Activated CD4-positive, CD25-positive, alpha-beta regulatory T cell treated with anti-CD3 and anti-CD28 coated beads, Interleukin-2, amount 50 U/mL, for 24 hours (primary cell): ENCODE results near the gene FRAT1.
A peak's percentile ranks its signal among the peaks of the same experiment; 100 is the strongest.
"Not testable (repeated sequence)": the region's sequence is repeated elsewhere in the genome, so short reads cannot be mapped to it uniquely, and the experiment has no call there.

ENCODE experiments used
- ATAC-seq, 2 donors: fragments of 150-1000 bp; cut with Tn5 transposase; one replicate each; pipeline ENCODE4 v1.10.0; 2021; ENCODE audit warnings: mild to moderate bottlenecking in 1 of 2, moderate library complexity in 1 of 2

Gene FRAT1, protein sequence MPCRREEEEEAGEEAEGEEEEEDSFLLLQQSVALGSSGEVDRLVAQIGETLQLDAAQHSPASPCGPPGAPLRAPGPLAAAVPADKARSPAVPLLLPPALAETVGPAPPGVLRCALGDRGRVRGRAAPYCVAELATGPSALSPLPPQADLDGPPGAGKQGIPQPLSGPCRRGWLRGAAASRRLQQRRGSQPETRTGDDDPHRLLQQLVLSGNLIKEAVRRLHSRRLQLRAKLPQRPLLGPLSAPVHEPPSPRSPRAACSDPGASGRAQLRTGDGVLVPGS

DNA sequence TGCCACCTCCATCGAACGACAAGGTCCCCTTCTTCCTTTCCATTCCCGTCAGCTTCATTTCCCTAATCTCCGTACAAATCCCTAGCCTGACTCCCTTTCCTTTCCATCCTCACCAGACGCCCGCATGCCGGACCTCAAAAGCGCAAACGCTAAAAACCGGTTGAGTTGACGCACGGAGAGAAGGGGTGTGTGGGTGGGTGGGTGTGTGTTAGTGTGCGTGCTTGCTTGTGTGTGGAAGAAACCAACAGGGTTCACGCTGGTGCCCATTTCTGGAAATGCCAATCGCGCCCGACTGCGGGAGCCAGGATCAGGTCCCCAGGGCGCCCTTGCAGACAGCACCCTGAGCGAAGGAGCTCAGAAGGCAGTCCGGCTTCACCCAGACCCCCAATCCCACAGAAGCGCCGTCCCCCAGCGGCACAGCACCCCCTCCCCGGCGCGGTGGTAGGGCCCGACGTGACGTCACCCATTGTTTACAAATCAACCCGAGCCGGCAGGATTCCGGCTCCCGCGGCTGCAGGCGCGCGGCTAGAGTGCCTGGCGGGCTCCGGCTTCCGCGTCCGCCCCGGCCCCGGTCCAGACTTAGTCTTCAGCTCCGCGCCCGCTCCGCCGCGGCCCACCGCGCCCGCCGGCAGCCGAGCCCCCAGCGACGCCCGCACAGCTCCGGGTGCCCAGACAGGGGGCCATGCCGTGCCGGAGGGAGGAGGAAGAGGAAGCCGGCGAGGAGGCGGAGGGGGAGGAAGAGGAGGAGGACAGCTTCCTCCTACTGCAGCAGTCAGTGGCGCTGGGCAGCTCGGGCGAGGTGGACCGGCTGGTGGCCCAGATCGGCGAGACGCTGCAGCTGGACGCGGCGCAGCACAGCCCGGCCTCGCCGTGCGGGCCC, at the start of gene FRAT1:
Gene FRAT1, plus strand, starts transcription at position 500 of the 880 bp plus-strand sequence. Its CDS starts 183 bp downstream, at position 683.
- ATAC-seq: peak; percentile 67 to 69

DNA sequence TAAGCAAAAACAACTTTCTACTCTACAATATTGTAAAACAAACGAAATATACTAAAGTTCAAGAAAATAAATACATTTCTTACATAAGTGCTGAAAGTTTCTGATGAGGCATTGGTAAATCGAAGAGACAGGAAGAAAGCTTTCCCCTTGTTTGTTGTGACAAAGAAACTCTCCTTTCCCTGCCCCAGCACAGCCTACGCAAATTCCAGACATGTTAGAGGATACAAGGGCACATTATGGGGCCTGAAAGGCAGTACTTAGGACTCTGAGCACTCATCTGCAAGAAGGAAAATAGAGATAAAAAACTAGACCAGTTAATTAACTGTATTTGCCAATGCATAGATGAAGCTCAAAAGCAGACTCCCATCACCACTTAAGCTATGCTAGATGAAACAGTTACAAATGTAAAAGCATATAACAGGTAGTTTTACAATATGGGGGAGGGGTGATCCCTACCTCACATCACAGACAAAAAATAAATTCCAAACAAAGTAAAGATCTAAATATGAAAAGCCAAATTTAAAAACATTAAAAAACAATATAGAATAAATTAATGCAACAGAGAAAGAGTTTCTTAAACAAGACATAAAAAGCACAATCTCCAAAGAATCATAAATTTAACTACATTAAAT, 48.4 kb upstream of the FRAT1 start:
- ATAC-seq: no peak

DNA sequence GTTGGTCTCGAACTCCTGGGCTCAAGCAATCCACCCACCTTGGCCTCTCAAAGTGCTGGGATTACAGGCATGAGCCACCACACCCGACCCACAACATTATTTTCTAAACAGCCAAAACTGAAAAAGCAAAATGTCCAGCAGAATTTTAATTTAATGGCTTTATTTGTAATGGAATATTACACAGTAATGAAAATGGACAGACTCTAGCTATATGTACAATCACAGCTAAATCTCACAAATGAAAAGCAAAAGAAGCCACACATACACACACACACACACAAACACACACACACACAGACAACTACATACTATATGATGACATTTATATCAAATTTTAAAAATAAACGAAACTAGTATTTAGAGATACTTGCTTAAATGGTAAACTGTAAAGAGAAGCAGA, 45.4 kb upstream of the FRAT1 start:
- no peak for ATAC-seq

DNA sequence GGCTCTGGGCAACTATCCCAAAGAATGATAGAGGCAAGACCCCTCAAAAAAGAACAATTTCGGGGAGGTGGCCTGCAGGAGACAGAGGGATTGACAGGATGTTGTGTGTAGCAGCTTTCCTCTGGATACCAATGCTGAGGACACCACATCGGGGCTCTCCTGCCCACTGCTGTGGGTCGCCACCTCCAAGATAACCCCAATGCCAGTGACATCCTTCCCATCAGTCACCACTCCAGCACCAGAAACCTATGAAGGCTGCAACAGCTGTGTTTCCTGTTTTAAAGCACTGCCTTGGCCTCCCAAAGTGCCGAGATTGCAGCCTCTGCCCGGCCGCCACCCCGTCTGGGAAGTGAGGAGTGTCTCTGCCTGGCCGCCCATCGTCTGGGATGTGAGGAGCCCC, 44.2 kb upstream of the FRAT1 start:
- no peak for ATAC-seq

DNA sequence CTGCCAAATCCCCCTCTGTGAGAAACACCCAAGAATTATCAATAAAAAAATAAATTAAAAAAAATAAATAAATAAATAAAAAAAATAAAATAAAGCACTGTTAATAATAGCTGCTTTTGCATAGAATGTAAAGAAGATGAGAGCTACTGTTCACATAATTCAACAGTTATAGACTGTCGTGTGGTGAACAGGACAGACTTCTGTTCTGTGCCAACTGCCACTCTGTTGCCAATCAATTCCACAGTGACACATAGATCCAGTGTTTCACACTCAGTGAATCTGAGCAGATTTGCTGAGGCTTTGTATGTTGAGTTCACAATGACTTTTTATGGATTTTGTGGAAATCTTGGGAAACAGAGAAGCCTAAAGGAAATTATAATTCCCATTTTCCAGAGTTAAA, 41.5 kb upstream of the FRAT1 start:
- no peak for ATAC-seq

DNA sequence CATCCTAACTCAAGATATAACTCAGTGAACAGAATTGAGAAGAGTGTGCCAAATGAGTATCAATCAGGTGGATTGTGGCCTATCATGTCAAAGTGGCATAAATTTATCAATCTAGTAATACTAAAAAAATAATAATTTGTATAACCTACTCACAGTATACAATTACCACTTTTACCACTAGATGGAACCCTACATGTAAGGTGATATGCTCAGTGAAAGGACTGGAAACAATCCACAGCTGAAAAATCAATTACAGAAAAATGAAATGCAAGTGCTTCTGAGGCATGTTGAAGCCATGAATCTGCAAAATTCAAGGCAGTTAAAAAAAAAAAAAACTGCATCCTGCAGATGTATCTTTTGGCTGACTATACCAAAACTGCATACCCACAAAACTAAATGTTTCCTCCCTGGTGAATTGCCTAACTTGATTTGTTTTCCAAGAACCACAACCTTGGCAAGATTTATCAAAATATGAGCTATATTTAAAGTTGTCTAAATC, 40.5 kb upstream of the FRAT1 start:
- ATAC-seq: peak in 1 of 2 donors; percentile 66

DNA sequence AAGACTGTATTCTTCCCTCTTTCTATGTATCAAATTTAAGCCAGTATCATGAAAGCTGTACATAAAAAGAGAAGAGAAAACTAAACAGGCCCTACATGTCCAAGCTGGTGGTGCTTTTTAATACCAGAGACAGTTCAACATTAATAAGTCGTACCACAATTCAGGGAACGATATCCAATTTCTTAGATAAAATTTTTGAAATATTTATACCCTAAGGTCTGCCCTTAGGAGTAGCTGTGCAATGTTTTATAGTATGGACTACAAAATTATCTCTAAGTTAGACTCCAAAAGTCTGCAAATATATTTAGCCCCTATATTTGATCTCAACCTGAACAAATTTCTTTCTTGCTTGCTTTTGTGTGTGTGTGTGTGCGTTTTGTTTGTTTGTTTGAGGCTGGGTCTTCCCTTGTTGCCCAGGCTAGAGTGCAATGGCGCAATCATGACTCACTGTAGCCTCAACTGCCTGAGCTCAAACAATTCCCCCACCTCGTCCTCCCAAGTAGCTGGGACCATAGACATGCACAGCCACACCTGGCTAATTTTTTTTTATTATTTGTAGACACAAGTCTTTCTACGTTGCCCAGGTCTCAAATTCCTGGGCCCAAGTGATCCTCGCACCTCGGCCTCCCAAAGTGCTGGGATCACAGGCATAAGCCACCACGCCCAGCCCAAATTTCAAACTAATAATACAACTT, 39.8 kb upstream of the FRAT1 start:
- ATAC-seq: no peak

DNA sequence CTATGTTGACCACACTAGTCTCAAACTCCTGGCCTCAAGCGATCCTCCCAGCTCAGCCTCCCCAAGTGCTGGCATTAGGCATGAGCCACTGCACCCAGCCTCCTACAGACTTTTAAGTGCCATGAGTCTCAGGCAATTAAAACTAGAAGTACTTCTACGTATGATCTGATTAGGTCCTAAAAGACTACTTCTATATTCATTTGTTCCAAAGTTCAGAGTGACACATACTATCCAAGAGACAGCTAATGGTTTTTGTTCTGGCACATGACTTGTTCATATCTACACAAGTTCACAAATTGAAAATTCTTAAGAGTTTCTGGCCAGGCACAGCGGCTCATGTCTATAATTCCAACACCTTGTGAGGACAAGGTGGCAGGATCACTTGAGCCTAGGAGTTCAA, 38.3 kb upstream of the FRAT1 start:
- ATAC-seq: peak; percentile 56 to 86

DNA sequence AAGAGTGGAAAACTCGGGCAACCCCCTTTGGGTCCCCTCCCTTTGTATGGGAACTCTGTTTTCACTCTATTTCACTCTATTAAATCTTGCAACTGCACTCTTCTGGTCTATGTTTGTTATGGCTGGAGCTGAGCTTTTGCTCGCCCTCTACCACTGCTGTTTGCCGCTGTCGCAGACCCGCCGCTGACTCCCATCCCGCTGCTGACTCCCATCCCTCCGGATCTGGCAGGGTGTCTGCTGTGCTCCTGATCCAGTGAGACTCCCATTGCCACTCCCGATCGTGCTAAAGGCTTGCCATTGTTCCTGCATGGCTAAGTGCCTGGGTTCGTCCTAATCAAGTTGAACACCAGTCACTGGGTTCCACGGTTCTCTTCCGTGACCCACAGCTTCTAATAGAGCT, 29.0 kb upstream of the FRAT1 start:
- not testable (repeated sequence) for ATAC-seq

DNA sequence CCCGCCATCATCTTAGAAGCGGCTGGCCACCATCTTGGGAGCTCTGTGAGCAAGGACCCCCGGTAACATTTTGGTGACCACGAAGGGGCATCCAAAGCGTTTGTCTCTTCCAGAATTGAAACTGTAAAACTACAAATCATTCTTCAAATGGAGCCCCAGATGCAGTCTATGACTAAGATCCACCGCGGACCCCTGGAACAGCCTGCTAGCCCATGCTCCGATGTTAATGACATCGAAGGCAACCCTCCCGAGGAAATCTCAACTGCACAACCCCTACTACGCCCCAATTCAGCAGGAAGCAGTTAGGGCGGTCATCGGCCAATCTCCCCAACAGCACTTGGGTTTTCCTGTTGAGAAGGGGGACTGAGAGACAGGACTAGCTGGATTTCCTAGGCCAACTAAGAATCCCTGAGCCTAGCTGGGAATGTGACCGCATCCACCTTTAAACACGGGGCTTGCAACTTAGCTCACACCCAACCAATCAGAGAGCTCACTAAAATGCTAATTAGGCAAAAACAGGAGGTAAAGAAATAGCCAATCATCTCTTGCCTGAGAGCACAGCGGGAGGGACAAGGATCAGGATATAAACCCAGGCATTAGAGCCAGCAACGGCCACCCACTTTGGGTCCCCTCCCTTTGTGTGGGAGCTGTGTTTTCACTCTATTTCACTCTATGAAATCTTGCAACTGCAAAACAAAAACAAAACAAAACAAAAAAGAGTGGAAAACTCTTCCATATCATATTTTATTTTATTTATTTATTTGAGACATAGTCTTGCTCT, 28.3 kb upstream of the FRAT1 start:
- ATAC-seq: not testable (repeated sequence)

DNA sequence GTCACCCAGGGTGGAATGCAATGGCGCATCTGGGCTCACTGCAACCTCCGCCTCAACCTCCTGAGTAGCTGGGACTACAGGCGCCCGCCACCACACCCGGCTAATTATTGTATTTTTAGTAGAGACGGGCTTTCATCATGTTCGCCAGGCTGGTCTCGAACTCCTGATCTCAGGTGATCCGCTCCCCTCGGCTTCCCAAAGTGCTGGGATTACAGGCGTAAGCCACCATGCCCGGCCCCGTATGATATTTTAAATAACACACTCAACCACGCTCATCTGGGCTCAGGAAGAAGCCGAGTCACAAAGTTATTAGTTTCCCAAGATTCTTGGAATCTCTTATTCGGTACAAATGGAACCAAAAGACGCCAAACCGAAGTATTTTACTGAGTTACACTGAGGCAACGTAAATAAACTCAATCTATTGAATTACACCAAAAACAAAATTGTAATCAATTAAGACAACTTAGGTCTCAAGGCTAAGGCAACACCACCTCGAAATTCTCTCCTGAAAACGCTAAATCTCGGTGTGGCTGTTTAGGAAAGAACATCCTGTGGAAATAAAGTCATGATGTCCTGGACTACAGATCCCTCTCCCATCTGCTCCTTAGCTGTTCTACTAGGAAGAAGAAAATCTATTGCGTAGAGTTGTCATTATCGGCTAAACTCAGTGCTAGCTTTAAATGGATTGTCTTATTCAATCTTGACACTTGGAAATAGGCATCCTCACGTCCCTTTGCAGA, 27.5 kb upstream of the FRAT1 start:
- ATAC-seq: no peak

DNA sequence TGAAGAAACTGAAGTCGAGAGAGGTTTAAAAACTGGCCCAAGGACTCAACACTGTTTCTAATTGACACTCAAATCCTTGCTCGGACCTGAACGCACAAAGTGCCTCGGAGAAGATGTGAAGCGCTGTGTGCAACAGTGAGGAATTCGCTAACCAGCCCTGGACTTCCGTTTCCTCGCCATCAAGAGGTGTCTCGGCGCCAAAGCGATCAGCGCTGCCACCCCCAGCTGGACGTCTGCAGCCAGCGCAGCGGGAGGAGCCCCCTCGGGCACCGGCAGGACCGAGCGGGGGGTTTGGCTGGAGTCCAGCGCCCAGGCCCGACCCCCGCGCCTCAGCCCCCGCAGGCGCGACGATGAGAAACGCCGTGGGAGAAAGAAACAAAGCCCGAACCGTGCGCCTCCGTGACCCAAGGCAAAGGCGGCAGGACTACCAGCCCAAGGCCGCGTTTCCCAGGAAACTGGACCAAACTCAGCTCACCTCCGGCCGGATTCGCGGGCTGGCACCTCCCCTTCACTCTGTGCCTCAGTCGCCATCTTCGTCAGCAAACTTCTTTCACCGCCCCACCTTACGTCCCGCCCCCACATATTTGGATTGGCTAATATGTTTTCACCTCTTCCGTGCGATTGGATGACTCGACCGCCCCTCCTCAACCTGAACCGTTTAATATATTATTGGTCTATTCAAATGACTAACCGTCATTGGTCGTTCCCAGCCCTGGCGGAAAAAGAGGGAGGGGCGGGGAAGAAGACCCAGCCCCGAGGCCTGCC, 26.8 kb upstream of the FRAT1 start, which contains the start of gene ARHGAP19:
Gene ARHGAP19, minus strand, starts transcription at position 541 of the 765 bp plus-strand sequence. Its CDS starts 10 bp downstream, at position 531.
- peak; percentile 99 for ATAC-seq

DNA sequence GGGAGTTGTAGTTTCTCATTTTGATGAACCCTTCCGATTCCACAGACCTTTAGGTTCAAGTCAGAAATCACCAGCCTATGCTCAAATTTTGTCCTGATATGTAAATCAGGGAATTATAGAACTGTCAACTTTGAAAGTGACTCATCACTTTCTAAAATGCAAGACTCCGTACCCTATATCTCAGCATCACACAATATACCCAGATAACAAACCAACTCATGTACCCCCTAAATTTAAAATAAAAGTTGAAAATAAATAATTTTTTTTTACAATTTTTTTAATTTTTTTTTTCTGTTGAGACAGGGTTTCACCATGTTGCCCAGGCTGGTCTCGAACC, 26.2 kb upstream of the FRAT1 start:
- ATAC-seq: no peak

DNA sequence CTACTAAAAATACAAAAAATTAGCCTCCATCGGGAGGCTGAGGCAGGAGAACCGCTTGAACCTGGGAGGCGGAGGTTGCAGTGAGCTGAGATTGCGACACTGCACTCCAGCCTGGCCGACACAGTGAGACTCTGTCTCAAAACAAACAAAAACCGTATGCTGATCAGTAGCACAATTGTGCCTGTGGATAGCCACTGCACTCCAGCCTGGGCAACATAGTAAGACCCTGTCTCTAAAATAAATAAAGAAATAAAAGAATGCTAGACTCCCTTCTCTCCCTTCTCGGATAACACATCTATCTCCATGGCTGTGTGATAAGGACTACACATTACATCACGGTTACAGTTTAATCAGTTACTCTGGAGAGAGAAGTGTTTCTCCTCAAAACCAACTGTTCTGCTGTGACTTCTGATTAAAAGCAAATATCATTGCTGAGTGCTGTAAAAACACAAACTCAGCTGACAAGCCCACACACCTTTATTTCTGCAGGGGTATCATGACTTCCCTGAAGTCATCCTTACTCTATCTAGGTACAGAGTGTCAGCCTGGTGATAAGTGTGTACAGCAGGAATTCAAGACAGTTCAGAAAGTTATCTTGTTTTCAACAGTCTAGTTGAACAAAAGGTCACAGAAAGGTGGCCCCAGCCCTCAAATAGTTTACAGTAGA, 21.4 kb upstream of the FRAT1 start:
- ATAC-seq: no peak

DNA sequence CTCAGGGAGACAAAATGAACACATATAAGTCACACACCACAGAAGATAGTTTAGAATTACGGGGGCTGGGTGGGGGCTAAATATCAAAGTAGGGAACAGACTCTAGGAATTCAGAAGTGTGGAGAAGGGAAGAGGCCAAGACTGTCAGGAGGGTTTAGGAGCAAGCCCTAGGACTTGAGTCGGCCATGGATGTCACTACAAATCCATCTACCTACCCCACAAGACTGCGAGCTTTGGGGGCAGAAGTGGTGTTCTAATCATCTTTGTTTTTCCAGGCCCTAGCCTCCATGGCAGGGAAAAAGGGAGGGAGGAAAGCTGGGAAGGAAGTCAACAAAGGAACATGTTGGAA, 20.9 kb upstream of the FRAT1 start:
- ATAC-seq: no peak

DNA sequence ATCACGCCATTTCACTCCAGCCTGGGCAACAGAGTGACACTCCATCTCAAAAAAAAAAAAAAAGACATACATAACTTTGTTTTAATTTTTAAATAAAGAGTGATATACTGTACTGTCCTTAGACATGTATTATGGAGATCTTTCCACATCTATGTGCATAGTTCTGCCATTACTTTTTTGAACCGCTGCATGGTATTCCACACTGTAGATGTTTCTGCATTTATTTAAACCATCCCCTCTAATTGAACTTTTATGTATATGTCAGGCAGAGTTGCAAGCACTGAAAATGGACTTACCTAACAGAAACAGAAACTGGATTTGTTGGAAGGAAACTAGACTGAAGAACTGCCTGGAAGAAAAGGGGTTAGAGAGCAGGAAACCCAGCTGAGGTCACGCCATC, 18.1 kb upstream of the FRAT1 start:
- ATAC-seq: no peak

DNA sequence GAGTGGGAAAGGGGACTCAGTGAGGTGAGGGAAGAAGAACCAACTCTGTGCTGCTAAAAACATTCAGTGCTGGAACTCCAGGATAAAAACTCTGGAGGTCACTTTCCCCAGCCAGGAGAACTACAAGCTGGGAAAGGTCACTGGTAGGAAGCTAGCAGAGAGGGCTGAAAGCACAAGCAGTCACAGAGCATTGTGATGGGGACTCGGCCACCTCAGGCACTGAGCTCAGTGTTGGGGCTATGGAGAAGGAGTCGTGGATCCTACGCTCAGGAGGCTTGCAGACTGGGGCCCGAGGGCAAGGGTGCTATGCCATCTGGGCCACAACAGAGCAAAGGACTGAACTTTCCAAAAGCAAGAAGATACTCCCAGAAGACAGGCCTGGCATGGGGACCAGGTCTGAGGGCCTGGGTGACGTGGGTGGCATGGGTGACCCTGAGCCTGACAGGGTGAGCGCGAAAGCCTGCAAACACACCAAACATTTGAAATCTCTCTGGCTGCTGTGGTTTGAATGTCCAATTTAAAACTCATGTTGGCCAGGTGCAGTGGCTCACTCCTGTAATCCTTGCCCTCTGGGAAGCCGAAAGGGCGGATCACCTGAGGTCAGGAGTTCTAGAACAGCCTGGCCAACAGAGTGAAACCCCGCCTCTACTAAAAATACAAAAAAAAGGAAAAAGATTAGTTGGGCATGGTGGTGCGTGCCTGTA, 16.8 kb upstream of the FRAT1 start:
- ATAC-seq: no peak

DNA sequence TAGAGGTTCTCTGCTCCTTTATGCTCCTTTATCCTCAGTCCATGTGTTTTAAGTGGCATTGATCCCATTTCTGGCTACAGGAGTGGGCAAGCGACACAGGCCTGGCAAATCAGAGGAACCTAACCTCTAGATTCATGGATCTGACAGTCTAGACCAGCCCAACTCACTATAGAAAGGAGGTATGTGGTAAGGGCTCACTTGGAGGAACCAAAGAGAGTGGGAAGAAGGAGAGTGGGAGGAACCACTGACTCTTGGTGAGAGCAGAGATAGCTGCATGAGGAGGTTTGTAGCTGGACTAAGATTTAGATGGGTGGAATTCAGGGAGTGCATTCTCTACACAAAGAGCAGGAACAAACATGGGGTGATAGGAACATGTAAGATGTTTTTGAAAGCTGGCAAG, 11.6 kb upstream of the FRAT1 start:
- no peak for ATAC-seq
